OCI-LY3 (cell line): Measurements from ENCODE around the gene CCDC170.

Experiments used
- EZH2phosphoT487 ChIP-seq: fragments of 200-600 bp; shearing (Covaris generic); IDR thresholded peaks from 2 replicates; pipeline ENCODE4 v1.6.1; 2018; ENCODE audit warnings: antibody characterized with exemption, mixed run types, low read depth
- TF ChIP-seq, protein P1 (sequence below): fragments of 200-600, 300-600 bp; sonication (generic); IDR thresholded peaks from 2 replicates; pipeline ENCODE4 v1.5.1; 2014; ENCODE audit warnings: antibody characterized with exemption, low read length, low read depth

DNA sequence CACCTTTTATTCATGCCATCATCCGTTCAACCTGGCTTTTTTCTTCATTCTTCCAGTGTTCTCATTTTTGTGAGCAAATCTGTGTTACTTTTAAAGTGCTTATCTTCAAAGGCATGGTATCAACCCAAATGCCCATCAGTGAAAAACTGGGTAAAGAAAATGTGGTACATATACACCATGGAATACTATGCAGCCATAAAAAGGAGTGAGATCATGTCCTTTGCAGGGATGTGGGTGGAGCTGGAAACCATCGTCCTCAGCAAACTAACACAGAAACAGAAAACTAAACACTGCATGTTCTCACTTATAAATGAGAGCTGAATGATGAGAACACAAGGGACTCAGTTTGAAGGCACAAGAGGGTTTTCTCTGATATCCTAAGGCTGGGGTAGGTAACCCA lies 130.3 kb downstream of the CCDC170 start:
- TF ChIP-seq, protein P1, sequence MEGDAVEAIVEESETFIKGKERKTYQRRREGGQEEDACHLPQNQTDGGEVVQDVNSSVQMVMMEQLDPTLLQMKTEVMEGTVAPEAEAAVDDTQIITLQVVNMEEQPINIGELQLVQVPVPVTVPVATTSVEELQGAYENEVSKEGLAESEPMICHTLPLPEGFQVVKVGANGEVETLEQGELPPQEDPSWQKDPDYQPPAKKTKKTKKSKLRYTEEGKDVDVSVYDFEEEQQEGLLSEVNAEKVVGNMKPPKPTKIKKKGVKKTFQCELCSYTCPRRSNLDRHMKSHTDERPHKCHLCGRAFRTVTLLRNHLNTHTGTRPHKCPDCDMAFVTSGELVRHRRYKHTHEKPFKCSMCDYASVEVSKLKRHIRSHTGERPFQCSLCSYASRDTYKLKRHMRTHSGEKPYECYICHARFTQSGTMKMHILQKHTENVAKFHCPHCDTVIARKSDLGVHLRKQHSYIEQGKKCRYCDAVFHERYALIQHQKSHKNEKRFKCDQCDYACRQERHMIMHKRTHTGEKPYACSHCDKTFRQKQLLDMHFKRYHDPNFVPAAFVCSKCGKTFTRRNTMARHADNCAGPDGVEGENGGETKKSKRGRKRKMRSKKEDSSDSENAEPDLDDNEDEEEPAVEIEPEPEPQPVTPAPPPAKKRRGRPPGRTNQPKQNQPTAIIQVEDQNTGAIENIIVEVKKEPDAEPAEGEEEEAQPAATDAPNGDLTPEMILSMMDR, result no peak
- no peak for TF ChIP-seq EZH2phosphoT487
